GM12873 (cell line): ENCODE results near the gene KRTAP10-11.

Source experiments
- CTCF ChIP-seq: IDR thresholded peaks from 2 replicates; pipeline ENCODE4 v1.5.1; 2012; ENCODE audit warnings: low read depth, mild to moderate bottlenecking, moderate library complexity, low read length, control low read depth; ENCODE audit not compliant: insufficient read depth; ENCODE audit errors: missing control alignments

KRTAP10-11 gene

GRCh38 chr21:44618504-44618903, 27.7 kb upstream of the KRTAP10-11 start:
- TF ChIP-seq CTCF: peak; percentile 31

GRCh38 chr21:44618909-44619308, 27.3 kb upstream of the KRTAP10-11 start:
- TF ChIP-seq CTCF: no peak

GRCh38 chr21:44619886-44620285, 26.3 kb upstream of the KRTAP10-11 start:
- TF ChIP-seq CTCF: no peak

GRCh38 chr21:44623575-44623974, 22.6 kb upstream of the KRTAP10-11 start:
- TF ChIP-seq CTCF: no peak

- no peak for TF ChIP-seq CTCF
These were observed 20.5 kb upstream of the KRTAP10-11 start for GRCh38 chr21:44625756-44626155.

GRCh38 chr21:44626262-44626661, 20.0 kb upstream of the KRTAP10-11 start:
- TF ChIP-seq CTCF: no peak

- TF ChIP-seq CTCF: no peak
These were observed 19.5 kb upstream of the KRTAP10-11 start, which contains the start of gene KRTAP10-9 for GRCh38 chr21:44626673-44627143. Gene KRTAP10-9 (plus strand): TSS chr21:44627093. CDS start chr21:44627172, 79 bp downstream.
